HEK293T (cell line): ENCODE data around the gene EFHC1.

ENCODE experiments used
- BHLHE40 ChIP-seq: fragments of 450-650 bp; IDR thresholded peaks from 2 replicates; pipeline ENCODE4 v1.6.1; 2016; ENCODE audit warnings: mild to moderate bottlenecking, moderate library complexity, borderline replicate concordance
- FOXM1 ChIP-seq: fragments of 450-650 bp; IDR thresholded peaks from 2 replicates; pipeline ENCODE4 v1.6.1; 2017; ENCODE audit warnings: mild to moderate bottlenecking, borderline replicate concordance
- HDGF ChIP-seq: fragments of 450-650 bp; IDR thresholded peaks from 2 replicates; pipeline ENCODE4 v1.6.1; 2017; ENCODE audit warnings: antibody characterized with exemption, borderline replicate concordance
- NFRKB ChIP-seq: fragments of 450-650 bp; IDR thresholded peaks from 2 replicates; pipeline ENCODE4 v1.6.1; 2016; ENCODE audit warnings: mild to moderate bottlenecking, moderate library complexity
- SP1 ChIP-seq: fragments of 450-650 bp; IDR thresholded peaks from 2 replicates; pipeline ENCODE4 v1.6.1; 2017
- SUZ12 ChIP-seq: fragments of 450-650 bp; IDR thresholded peaks from 2 replicates; pipeline ENCODE4 v1.6.1; 2016; ENCODE audit warnings: mild to moderate bottlenecking

GRCh38 chr6:52423971-52424381 is 3.8 kb downstream of the EFHC1 start:
- no peak for TF ChIP-seq FOXM1
- no peak for TF ChIP-seq NFRKB
- TF ChIP-seq SP1: no peak
- TF ChIP-seq BHLHE40: no peak
- no peak for TF ChIP-seq SUZ12
- no peak for TF ChIP-seq HDGF
